ENCODE measurements around the gene MAMDC4.
"Not testable (repeated sequence)": the region's sequence is repeated elsewhere in the genome, so short reads cannot be mapped to it uniquely, and the experiment has no call there.

The MAMDC4 gene

DNA sequence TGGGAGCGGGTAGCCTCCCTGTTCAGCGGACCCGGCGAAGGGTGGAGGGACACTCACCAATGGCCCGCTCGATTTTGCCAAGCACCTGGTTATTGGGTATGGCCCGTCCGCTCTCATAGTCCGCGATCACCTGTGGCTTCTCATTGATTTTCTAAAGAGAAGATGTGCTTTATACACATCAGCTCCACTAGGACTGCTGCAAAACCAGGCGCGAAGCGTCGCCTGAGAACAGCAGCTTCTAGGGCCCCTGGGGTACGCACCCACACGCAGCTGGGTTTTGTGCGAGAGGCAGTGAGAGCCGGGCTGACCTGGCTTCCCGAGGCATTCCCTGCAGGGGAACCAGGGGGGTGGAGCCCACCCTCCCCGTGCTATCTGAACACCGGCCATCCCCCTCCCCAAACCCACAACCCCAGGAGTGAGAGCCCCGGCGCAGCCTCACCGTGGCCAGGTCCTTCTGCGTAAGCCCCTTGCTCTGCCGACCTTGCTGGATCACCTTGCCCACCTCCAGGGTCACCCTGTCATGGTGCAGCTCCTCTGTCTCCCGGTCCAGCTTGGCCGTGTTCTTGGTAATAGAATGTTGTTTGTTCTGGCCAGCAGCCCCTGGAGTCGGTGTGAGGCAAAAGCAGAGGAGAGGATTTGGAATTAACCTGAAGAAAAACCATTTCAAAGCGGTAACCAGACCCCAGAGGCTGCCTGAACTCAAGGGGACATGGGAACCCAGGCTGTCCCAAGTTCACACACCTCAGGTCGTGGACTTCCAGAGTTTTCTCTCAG, 10.9 kb downstream of the MAMDC4 start:
- DNase-seq (ENCODE audit: low spot score) = no peak

DNA sequence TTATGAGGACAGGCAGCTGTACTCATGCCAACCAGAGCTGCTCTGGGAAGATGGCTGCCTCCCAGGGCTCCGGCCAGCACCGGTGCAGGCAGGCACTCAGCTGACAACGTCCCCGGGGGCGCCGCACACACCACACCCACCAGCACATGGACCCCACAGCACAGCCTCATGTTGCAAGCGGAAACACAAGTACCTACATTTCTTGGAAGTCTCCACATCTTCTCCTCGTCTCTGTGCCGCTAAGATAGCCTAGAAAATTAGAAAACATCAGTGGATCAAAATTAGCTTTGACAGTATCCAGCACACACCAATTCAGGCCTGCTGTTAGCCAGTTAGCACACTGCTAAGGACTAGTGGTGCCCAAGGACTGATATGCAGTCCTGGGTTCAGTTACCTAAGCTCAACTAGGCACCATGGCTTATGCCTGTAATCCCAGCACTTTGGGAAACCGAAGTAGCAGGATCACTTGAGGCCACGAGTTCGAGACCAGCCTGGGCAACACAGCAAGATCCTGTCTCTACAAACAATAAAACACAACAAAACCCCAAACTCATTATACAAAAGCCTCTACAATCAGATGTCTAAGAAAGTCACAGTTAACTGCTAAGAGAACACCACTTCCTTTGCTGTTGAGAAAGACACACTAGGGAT, 11.6 kb downstream of the MAMDC4 start:
- DNase-seq (ENCODE audit: low spot score) = no peak

GRCh38 chr9:136865041-136865767, 13.1 kb downstream of the MAMDC4 start:
- DNase-seq (ENCODE audit: low spot score) = no peak

DNA sequence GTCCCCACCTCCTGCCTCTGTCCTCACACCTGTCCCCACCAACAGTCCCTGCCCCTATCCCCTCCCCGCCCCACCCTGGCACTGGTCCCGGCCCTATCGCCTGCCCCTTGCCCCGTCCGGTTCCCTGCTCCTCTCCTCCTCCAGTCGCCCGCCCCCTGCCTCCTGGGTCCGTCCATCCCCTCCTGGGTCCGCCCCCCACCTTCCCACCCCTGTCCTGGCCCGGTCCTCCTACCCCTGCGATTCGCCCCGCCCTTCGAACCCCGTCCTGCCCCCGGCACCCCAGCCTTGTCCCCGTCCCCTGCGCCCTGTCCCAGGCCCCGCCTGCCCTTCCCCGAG, 13.6 kb downstream of the MAMDC4 start:
- DNase-seq (ENCODE audit: low spot score) = no peak

DNA sequence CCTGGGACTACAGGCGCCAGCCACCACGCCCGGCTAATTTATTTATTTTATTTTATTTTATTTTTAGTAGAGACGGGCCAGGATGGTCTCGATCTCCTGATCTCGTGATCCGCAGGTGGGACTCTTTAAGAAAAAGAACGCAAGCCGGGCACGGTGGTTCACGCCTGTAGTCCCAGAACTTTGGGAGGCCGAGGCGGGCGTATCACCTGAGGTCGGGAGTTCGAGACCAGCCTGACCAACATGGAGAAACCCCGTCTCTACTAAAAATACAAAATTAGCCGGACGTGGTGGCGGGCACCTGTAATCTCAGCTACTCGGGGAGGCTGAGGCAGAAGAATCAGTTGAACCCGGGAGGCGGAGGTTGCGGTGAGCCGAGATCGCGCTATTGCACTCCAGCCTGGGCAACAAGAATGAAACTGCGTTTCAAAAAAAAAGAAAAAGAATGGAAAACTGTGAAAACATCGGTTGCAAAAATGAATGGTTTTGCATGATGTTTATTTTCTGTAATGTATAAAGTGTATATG, 14.8 kb downstream of the MAMDC4 start:
- not testable (repeated sequence) for DNase-seq (ENCODE audit: low spot score)

DNA sequence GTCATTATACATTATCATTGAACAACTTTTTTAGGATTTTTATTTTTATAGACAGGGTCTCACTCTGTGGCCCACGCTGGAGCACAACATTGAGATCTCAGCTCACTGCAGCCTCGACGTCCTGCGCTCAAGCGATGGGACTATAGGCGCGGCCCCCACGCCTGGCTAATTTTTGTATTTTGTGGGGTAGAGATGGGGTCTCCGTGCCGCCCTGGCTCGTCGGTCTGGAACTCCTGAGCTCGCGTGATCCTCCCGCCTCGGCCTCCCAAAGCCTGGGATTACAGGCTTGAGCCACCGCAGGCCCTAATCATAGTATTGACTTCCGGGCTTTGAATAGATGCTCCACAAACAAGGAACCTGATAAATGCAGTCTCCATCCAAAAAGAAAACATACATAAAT, 15.3 kb downstream of the MAMDC4 start:
- DNase-seq (ENCODE audit: low spot score) = no peak

DNA sequence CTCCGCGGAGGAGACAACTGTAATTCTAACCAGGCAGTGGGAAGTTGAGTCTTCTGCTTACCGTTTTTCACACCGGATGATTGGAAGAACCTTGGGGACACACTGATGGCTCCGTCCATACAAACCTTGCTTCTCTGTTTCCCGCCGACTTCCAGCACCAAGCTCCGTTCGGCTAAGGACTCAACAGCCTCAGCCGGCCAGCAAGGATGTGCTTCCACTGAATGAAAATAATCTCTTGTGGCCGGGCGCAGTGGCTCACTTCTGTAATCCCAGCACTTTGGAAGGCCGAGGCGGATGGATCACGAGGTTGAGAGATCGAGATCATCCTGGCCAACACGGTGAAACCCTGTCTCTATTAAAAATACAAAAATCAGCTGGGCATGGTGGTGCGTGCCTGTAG, 15.8 kb downstream of the MAMDC4 start:
- DNase-seq (ENCODE audit: low spot score) = no peak

- no peak for DNase-seq (ENCODE audit: low spot score)
Observed at GRCh38 chr9:136868644-136869043, 16.5 kb downstream of the MAMDC4 start.

- not testable (repeated sequence) for DNase-seq (ENCODE audit: low spot score)
Observed at GRCh38 chr9:136869611-136870010, 17.5 kb downstream of the MAMDC4 start.

DNA sequence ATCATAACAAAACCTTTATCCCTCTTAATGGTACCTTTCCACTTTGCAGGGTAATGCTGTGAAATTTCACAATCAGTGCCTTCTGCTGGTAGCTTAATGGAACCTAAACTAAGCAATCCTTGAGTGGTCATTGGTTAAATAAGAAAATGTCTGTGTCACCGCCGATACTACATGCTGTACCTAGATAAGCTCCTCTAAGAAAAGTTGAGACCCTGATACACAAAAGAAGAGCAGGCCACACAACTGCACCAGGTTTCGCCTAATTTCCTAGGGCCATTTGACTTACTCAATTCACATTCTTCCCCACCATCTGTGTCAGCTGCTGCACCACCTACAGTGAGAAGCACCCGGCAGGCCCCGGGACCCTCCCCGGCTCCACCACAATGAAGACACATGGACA, 23.0 kb downstream of the MAMDC4 start:
- no peak for DNase-seq (ENCODE audit: low spot score)

- DNase-seq (ENCODE audit: low spot score) = no peak
Observed at GRCh38 chr9:136876476-136876875, 24.3 kb downstream of the MAMDC4 start.

- no peak for DNase-seq (ENCODE audit: low spot score)
Observed at GRCh38 chr9:136880651-136881050, 28.5 kb downstream of the MAMDC4 start.

DNA sequence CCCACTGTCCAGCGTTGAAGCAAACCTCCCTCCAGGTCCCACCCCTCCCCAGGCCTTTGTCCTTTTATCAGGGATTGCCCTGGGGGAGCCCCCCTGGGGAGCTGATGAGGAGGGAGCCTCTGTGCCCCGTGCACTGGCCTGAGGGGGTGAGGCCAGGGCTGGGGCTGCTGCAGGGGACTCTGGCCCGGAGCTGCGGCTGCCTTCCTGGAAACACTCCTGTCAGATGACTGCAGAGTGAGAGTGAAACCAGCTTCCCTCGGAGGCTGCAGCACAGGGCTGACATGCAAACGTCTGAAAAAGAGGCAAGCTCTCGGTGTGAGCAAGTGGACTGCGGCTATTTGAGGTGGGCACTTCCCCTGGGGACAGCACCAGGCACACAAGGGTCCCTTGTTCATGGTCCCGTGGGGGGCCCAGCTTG, 29.6 kb downstream of the MAMDC4 start:
- peak; percentile 35 for DNase-seq (ENCODE audit: low spot score)

DNA sequence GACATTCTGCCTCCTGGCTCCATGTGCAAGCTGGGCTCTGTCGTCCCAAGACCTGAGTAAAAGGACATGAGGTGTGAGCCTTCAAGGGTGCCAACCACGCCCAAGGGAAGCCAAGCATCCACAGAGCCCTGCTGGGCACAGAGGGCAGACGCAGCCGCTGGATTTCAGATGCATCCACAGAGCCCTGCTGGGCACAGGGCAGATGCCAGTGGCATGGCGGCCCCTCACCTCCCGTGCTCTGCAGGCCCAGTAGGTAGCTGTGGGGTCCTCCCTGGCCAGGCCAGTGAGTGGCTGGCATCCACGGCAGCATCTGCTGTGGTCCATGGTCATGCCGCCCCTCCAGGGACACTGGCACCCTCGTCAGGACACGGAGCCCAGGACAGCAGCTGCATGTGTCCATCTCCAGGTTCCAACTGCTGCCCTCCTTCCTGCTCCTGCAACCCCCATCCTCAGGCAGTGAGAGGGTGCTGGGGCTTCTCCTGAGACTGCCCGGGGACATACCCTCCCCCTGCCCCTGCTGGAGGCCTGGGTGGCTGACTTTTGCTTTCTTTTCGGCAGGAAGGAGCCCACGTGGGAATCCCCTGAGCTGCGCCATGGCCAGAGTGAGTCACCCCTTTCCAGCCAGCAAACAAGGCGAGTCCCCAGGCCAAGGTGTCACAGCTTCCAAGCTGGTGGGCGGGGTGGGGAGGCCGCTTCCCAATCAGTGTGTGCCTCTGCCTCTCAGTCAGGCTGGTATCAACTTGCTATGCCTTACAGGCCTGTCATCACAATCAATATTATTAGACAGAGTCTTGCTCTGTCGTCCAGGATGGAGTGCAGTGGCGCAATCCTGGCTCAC, 30.2 kb downstream of the MAMDC4 start:
- DNase-seq (ENCODE audit: low spot score) = no peak

- not testable (repeated sequence) for DNase-seq (ENCODE audit: low spot score)
Observed at GRCh38 chr9:136882947-136883283, 30.8 kb downstream of the MAMDC4 start.

GRCh38 chr9:136883670-136884069, 31.5 kb downstream of the MAMDC4 start:
- not testable (repeated sequence) for DNase-seq (ENCODE audit: low spot score)

DNA sequence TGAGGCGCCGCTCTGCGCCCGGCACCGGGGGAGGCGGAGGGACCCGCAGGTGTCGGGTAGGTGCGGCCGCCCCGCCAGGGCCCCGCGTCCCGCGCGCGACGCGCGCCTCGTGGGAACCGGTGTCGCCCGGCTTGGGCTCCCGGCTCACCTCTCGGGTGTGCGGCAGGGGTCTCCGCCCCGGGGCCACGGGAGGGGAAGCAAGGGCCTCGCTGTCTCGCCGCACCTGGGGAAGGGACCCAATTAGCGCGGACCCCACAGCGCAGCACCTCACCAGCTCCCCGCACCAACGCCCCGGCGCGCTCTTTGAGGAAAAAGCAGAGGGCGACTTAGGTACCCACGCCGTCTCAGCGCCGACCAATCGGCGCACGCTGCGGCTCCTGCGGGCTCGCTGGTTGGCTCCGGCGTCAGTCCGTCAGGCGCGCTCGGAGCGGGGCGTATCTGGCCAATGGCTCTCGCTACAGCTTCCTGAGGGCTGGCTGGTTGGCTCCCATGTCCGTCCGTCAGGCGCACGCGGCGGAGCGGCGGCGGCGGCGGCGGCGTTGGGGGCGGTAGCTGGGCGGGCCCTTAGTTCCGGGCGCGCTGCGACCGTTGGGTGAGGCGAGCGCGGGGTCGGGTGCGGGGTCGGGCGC, 33.9 kb downstream of the MAMDC4 start, which contains the start of gene TRAF2:
Gene TRAF2 (plus strand): TSS at position 567 of the 629 bp plus-strand sequence. CDS start 12,225 bp downstream, outside the sequence.
- peak; percentile 97 for DNase-seq (ENCODE audit: low spot score)

DNA sequence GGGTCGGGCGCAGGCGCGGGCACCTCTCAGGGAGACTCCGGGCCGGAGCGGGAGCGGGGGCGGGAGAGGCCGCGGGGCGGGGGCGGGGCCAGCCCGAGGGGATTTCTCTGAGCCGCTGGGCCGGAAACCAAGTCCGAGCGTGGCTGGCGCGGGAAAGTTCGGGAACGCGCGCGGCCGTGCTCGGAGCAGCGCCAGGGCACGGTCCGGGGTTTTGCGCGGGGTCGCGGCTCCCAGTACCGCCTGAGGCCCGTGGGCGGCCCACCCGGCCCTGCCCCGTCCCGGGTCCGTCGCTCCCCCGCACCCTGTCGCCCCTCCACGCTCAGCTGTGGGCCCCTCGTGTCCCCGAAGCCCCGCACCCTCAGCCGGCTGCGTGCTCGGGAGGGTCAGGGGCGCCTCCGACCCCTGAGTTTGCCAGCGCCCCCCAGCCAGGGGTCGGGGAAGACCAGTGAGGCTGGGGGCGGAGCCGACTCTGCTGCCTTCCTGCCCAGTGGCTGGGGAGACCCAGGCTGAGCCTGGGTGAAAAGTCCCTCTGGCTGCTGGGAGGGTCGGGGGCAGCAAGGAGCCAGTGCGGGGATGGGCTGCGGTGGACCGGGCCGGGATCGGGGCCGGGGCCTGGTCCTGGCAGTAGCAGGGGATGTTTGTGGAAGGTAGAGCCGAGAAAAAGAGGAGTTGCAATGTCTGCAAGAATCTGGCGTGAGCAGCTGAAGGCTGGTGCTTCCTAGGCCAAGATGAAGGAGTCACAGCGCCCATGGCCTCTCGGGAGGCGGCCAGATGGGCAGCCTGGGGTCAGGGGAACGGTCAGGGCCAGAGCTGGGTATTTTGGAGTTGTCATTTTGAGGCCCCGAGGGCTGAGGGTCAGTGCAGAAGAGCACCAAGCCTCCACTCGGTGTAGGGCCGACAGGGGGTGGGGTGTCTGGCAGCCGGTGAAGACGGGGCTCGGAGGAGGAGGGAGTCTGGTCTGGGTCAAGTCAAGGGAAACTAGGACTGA, 34.8 kb downstream of the MAMDC4 start:
- DNase-seq (ENCODE audit: low spot score) = no peak

DNA sequence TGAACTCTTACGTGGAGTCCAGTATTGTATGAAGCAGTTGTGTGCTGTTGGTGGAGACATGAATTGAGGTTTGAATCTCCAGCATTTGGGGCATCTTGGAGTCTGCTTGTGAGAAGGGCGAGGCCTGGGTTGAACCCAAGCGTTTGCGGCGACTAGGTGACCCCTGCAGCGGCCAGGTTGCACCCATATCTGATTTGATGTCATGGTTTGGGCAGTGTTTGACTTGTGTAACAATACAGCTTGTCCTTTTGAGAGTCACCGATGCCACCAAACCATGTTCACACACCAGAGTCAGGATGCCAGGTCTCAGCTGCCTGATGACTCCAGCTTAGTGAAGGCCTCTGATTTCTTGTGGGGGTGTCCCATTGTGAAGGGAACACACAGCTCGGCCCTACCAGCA, 36.3 kb downstream of the MAMDC4 start:
- DNase-seq (ENCODE audit: low spot score) = no peak

DNA sequence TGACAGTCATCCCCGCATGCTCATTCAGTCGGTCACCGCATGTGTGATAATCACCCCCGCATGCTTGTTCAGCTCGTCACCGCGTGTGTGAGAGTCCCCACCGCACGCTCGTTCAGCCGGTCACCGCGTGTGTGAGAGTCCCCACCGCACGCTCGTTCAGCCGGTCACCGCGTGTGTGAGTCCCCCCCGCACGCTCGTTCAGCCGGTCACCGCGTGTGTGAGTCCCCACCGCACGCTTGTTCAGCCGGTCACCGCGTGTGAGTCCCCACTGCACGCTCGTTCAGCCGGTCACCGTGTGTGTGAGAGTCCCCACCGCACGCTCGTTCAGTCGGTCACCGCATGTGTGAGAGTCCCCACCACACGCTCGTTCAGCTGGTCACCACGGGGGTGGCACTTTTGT, 37.7 kb downstream of the MAMDC4 start:
- no peak for DNase-seq (ENCODE audit: low spot score)
